GM21367 (cell line): Measurements from ENCODE around the gene TSHZ1.

ENCODE experiments used
- ATAC-seq: cut with Tn5 transposase; IDR thresholded peaks from one replicate; pipeline ENCODE4 v1.9.1; 2021; ENCODE audit not compliant: unreplicated experiment

The TSHZ1 gene

DNA sequence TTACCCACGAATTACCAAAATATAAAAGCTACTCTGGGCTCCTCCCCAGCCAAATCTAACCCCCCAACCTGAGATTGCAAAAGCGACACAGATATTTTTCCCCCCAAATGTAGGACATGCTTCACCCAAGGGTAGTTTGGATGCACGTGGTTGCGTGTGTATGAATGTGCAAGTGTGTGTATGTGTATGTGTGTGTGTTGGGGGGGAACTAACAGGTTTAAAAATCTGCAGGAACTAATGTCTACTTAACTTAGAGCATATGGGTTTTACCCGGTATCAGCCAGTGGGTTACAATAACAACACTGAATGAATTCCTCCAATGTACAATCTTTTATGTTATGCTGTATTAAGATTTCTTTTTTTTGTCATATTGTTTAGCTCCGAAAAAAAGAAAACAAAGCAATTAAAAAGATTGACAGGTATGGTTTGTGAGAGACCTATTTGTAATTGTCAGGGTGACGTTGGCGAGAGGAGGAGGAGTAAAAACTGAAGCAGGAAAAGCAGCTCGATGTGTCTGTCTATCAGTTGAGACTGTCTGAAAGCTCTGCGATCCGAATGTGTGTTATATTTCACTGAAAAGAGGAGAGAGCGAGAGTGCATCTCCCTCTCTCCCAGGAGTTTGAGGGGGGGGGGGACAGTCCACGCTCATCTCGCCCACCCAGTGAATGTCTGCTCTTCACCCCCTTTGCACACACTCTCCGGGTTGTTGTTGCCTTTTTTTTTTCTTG is at the start of gene TSHZ1:
Gene TSHZ1 (plus strand): TSS at position 524 of the 728 bp plus-strand sequence. CDS start 1,080 bp downstream, outside the sequence.
- ATAC-seq, result peak; percentile 35

DNA sequence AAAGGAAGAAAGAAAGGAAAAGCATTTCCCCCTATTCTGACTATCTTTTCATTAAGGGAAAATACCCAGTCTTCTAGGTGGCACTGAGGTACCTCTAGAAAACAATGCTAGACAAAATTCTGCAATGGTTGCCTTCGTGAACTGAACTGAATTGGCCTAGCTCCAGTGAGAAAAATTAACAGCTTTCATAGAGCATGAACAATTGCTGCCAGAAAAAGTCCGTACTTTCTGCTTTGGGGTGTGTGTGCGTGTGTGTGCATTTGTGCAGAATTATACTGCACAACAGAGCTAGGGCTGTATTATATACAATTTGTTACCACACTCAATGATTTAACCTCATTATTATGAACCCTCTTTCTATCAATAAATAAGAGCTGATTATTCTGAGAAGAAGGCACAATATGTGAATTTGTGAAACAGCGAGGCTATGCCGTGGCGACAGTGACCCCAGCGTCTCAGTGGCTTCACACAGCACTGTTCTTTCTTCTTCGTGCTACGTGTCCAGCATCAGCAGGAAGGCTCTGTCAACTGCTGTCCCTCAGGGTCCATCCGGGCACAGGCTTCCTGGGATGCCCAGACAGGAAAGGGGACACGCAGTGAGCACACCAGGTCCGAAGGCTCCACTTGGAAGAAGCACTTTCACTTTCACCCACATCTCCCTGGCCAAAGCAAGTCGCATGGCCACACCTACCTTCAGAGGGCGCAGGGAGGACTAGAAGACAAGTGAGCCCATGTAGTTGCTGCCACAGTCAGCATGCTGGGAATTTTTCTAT is 49.2 kb upstream of the TSHZ1 start:
- ATAC-seq, result no peak

- ATAC-seq, result no peak
These were observed 48.1 kb upstream of the TSHZ1 start for GRCh38 chr18:75162467-75162866.

- ATAC-seq, result no peak
These were observed 47.6 kb upstream of the TSHZ1 start for GRCh38 chr18:75162978-75163377.

DNA sequence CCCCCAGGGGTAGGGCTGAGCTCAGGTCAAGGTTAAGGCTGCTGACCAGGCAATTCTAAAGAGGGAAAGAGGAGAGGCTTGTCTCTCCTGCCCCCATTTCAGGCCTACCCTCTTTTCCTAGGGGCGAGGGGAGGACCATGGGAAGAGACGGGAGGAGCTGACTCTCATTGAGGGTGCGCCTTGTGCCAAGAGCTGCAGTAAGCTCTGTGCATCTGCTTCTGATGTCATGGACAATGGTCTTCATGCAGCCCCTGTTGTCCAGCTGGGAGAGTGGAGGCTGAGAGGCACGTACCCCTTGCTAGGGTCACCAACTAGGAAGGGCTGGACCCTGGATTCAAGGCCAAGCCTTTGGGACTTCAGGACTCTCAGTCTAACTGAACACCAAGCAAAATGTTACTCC is 46.9 kb upstream of the TSHZ1 start:
- no peak for ATAC-seq

DNA sequence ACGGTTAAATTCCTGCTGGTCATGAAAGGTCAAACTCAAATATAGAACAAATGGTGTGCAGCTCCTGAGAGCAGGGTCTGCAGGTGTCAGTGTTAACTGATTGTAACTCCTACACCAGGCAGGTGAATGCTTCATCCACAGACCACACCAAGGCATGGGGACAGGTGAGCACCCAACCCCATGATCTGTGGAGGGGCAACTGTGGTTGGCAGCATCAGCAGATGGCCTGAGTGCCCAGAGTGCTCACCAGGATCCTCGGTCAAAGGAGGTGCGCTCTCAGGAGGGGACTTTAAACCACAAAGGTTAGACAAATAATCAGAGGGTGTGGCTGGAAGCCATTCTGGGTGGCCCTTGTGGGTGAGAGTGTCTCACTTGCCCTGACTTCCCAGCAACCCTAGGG is 46.1 kb upstream of the TSHZ1 start:
- no peak for ATAC-seq

GRCh38 chr18:75165926-75166325 is 44.7 kb upstream of the TSHZ1 start:
- ATAC-seq, result no peak

DNA sequence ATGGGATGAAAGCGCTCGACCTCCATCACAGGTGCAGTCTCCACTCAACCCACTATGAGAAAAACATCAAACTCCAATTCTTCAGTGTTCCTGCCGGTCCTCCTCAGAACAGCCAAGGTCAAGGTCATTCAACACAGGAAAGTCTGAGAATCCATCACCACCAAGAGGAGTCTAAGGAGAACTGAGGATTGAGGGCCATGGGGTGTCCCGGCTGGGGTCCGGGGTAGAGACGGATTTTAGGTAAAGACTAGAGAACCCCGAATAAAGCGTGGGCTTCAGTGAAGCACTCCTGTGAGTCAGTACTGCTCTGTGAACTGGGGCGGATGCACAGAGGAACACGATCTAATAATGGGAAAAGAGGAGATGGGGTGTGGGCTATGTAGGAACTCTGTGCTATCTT is 43.5 kb upstream of the TSHZ1 start:
- no peak for ATAC-seq

DNA sequence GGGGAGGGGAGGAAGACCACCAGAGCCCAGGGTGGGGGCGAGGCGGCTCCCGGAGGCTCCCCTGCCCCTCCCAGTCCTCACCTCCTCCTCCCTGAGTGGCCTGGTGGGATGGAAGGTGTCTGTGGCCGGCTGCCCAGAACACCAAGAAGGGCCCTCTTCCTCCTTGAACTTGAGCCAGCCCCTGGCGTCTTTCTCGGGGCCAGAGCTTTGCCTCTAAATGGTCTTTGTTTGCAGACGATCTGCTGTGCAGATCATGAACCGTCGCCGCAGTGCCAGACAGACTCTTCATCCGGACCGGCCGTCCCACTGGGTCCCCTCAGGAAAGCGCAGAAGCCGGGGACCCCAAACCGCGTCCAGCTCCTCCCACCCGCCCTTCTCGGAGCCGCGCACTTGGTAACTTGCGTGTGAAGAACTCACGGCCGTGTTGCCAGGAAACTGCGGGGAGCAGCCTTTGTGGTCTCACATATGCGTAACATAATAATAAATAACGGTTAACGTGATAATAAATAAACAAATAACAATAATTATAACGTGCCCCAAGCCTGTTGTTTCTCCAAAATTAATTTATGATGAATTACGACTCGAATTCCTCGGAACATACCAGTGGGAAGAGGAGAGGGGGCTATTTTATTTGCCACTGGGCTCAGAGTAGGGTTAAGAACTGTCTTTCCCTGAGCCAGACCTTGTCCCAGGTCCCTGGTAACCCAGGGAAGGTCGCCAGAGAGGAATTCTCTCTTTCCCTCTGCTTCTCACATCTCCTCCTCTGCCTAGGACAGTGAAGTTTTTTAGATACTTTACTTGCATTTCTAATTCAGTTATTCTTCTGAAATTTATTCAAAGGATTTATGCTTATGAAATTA is 42.6 kb upstream of the TSHZ1 start:
- ATAC-seq, result no peak

- no peak for ATAC-seq
These were observed 42.0 kb upstream of the TSHZ1 start for GRCh38 chr18:75168619-75169018.

DNA sequence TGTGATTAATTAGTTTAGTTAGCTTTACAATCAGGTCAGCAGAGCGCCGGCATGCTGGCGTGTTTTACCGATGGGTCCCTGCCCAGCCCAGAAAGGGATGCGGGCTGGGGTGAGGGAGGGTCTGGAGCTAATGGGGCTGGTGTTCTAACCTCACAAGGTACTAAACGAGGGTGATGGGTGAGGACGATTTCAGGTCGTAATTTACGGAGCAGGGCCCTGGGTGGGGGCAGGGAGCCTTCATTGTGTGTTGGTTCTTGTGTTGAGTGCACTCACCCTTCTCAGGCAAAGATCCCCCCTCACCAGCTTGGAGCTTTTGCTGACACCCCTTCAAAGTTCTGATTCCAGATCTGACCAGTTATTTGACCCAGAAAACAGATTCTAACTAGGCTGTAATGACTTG is 41.2 kb upstream of the TSHZ1 start:
- ATAC-seq, result no peak

GRCh38 chr18:75170022-75170789 is 40.4 kb upstream of the TSHZ1 start:
- ATAC-seq, result no peak

DNA sequence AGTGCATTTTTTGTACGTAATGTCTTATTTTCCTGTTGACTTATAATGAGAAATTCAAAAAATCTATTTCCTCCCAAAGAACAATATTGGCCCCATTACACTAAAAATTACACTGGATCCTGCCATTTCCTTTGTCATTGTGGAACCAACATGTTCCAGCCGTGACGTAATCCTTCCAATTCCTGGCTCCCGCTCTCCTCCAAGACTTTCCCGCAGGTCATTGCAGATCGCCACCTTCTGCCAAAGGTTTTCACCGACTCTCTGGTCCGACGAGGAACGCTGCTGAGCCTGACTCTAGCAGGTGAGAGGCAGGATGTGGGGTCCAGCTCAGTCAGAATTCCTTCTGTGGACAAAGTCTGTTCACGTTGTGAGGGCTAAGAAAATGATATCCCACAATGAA is 39.7 kb upstream of the TSHZ1 start:
- no peak for ATAC-seq

- ATAC-seq, result no peak
These were observed 38.1 kb upstream of the TSHZ1 start for GRCh38 chr18:75172299-75173124.

DNA sequence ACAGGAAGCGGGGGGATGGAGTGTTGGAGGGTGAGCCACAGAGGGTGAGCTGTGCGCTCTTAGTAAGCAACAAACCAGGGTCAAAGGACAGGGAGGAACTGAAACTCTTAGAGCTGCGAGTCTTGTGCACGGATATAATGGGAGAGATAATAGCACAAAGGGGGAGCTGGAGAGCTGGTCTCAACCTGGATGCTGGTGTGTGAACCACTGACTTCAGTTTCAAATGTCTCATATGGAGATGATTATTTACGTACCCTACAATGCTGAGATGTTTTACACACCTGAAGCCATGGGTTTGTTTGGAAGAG is 37.5 kb upstream of the TSHZ1 start:
- peak; percentile 99 for ATAC-seq

GRCh38 chr18:75173738-75174137 is 36.9 kb upstream of the TSHZ1 start:
- no peak for ATAC-seq

- no peak for ATAC-seq
These were observed 33.7 kb upstream of the TSHZ1 start for GRCh38 chr18:75176849-75177248.

DNA sequence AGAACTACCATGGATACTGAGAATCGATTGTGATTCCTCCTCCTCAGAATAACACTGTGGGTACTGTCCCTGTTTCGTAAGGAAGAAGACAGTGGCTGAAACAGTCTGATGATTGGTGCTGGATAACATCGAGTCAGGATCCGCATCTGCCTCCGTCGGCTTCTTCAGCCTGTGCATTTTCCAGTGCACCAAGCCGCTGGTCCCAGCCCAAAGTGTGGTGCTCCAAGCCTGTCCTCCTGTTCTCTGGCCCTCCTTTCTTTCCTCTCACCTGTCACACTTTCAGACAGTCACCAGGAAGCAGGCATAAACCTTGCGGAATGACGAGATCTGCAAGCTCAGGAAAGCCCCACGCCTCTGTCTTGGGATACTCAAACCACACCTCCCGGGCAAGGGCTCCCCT is 32.2 kb upstream of the TSHZ1 start:
- no peak for ATAC-seq

GRCh38 chr18:75179819-75180600 is 30.6 kb upstream of the TSHZ1 start:
- ATAC-seq, result no peak
